ENCODE data around the gene TBCD. TPM values are rescaled to one million over a fixed set of nuclear protein-coding genes. Genes with fewer than 3 reads are reported as not detected.

The TBCD gene
- total and polyA plus RNA-seq, 2 donors, result 140 to 292 TPM

- H3K4me1 ChIP-seq (ENCODE audit: control insufficient read depth in 2 of 2, insufficient read depth in 2 of 2, low read length in 2 of 2), result peaks cover 0 to 3% of the 10 kb centered on the region in 2 donors
- no peaks in the 10 kb centered on the region for H3K27me3 ChIP-seq (ENCODE audit: control insufficient read depth in 2 of 2, insufficient read depth in 1 of 2, low read length in 1 of 2)
- no peak overlapping the region for H3K4me3 ChIP-seq (ENCODE audit: low read length in 2 of 2)
- WGBS, result 96% methylated on average over 25 of the region's 25 CpGs
- H3K27ac ChIP-seq (ENCODE audit: low read depth in 1 of 2, low read length in 1 of 2), result no peak overlapping the region
- peaks cover 0 to 3% of the 10 kb centered on the region in 2 donors for H3K9me3 ChIP-seq (ENCODE audit: control insufficient read depth in 2 of 2, insufficient read depth in 1 of 2, low read length in 1 of 2)
- H3K36me3 ChIP-seq (ENCODE audit: control insufficient read depth in 2 of 2, insufficient read depth in 2 of 2, low read length in 1 of 2), result peaks cover 78 to 92% of the 10 kb centered on the region in 2 donors
- no peak for DNase-seq (ENCODE audit: low read depth in 6 of 9, low spot score in 9 of 9)
Measured at GRCh38 chr17:82923366-82924113, 171.7 kb downstream of the TBCD start.

GRCh38 chr17:82924214-82924613, 172.3 kb downstream of the TBCD start:
- H3K4me1 ChIP-seq (ENCODE audit: control insufficient read depth in 2 of 2, insufficient read depth in 2 of 2, low read length in 2 of 2), result peaks cover 0 to 3% of the 10 kb centered on the region in 2 donors
- H3K27ac ChIP-seq (ENCODE audit: low read depth in 1 of 2, low read length in 1 of 2), result no peak overlapping the region
- peaks cover 0 to 3% of the 10 kb centered on the region in 2 donors for H3K9me3 ChIP-seq (ENCODE audit: control insufficient read depth in 2 of 2, insufficient read depth in 1 of 2, low read length in 1 of 2)
- 98% methylated on average over 13 of the region's 13 CpGs for WGBS
- no peak overlapping the region for H3K4me3 ChIP-seq (ENCODE audit: low read length in 2 of 2)
- peaks cover 83 to 92% of the 10 kb centered on the region in 2 donors for H3K36me3 ChIP-seq (ENCODE audit: control insufficient read depth in 2 of 2, insufficient read depth in 2 of 2, low read length in 1 of 2)
- no peak for DNase-seq (ENCODE audit: low read depth in 6 of 9, low spot score in 9 of 9)
- H3K27me3 ChIP-seq (ENCODE audit: control insufficient read depth in 2 of 2, insufficient read depth in 1 of 2, low read length in 1 of 2), result no peaks in the 10 kb centered on the region

- Histone ChIP-seq H3K4me3 (ENCODE audit: low read length in 2 of 2) (no peak overlapping the region), H3K9me3 (ENCODE audit: control insufficient read depth in 2 of 2, insufficient read depth in 1 of 2, low read length in 1 of 2) (peaks cover 0 to 3% of the 10 kb centered on the region in 2 donors), H3K27me3 (ENCODE audit: control insufficient read depth in 2 of 2, insufficient read depth in 1 of 2, low read length in 1 of 2) (no peaks in the 10 kb centered on the region), H3K36me3 (ENCODE audit: control insufficient read depth in 2 of 2, insufficient read depth in 2 of 2, low read length in 1 of 2) (peaks cover 85 to 92% of the 10 kb centered on the region in 2 donors), H3K4me1 (ENCODE audit: control insufficient read depth in 2 of 2, insufficient read depth in 2 of 2, low read length in 2 of 2) (peaks cover 0 to 3% of the 10 kb centered on the region in 2 donors), H3K27ac (ENCODE audit: low read depth in 1 of 2, low read length in 1 of 2) (no peak overlapping the region)
- DNase-seq (ENCODE audit: low read depth in 6 of 9, low spot score in 9 of 9), result no peak
- WGBS, result 98% methylated on average over 19 of the region's 19 CpGs
Measured at GRCh38 chr17:82924812-82925211, 172.9 kb downstream of the TBCD start.

GRCh38 chr17:82925336-82925735, 173.5 kb downstream of the TBCD start:
- no peak for DNase-seq (ENCODE audit: low read depth in 6 of 9, low spot score in 9 of 9)
- Histone ChIP-seq H3K27ac (ENCODE audit: low read depth in 1 of 2, low read length in 1 of 2) (no peak overlapping the region), H3K27me3 (ENCODE audit: control insufficient read depth in 2 of 2, insufficient read depth in 1 of 2, low read length in 1 of 2) (no peaks in the 10 kb centered on the region), H3K9me3 (ENCODE audit: control insufficient read depth in 2 of 2, insufficient read depth in 1 of 2, low read length in 1 of 2) (peaks cover 0 to 3% of the 10 kb centered on the region in 2 donors), H3K4me3 (ENCODE audit: low read length in 2 of 2) (no peak overlapping the region), H3K36me3 (ENCODE audit: control insufficient read depth in 2 of 2, insufficient read depth in 2 of 2, low read length in 1 of 2) (peaks cover 85 to 92% of the 10 kb centered on the region in 2 donors), H3K4me1 (ENCODE audit: control insufficient read depth in 2 of 2, insufficient read depth in 2 of 2, low read length in 2 of 2) (peaks cover 0 to 3% of the 10 kb centered on the region in 2 donors)
- WGBS, result 95% methylated on average over 18 of the region's 18 CpGs

- no peak for DNase-seq (ENCODE audit: low read depth in 6 of 9, low spot score in 9 of 9)
- H3K36me3 ChIP-seq (ENCODE audit: control insufficient read depth in 2 of 2, insufficient read depth in 2 of 2, low read length in 1 of 2), result peaks cover 90 to 93% of the 10 kb centered on the region in 2 donors
- H3K27me3 ChIP-seq (ENCODE audit: control insufficient read depth in 2 of 2, insufficient read depth in 1 of 2, low read length in 1 of 2), result no peaks in the 10 kb centered on the region
- no peak overlapping the region for H3K4me3 ChIP-seq (ENCODE audit: low read length in 2 of 2)
- no peak overlapping the region for H3K27ac ChIP-seq (ENCODE audit: low read depth in 1 of 2, low read length in 1 of 2)
- 99% methylated on average over 12 of the region's 12 CpGs for WGBS
- H3K4me1 ChIP-seq (ENCODE audit: control insufficient read depth in 2 of 2, insufficient read depth in 2 of 2, low read length in 2 of 2), result peaks cover 0 to 3% of the 10 kb centered on the region in 2 donors
- peaks cover 0 to 3% of the 10 kb centered on the region in 2 donors for H3K9me3 ChIP-seq (ENCODE audit: control insufficient read depth in 2 of 2, insufficient read depth in 1 of 2, low read length in 1 of 2)
Measured at GRCh38 chr17:82926081-82926480, 174.2 kb downstream of the TBCD start.

GRCh38 chr17:82926716-82927115, 174.9 kb downstream of the TBCD start:
- 98% methylated on average over 18 of the region's 18 CpGs for WGBS
- Histone ChIP-seq H3K4me3 (ENCODE audit: low read length in 2 of 2) (no peak overlapping the region), H3K27me3 (ENCODE audit: control insufficient read depth in 2 of 2, insufficient read depth in 1 of 2, low read length in 1 of 2) (no peaks in the 10 kb centered on the region), H3K36me3 (ENCODE audit: control insufficient read depth in 2 of 2, insufficient read depth in 2 of 2, low read length in 1 of 2) (peaks cover 90 to 93% of the 10 kb centered on the region in 2 donors), H3K4me1 (ENCODE audit: control insufficient read depth in 2 of 2, insufficient read depth in 2 of 2, low read length in 2 of 2) (peaks cover 0 to 3% of the 10 kb centered on the region in 2 donors), H3K27ac (ENCODE audit: low read depth in 1 of 2, low read length in 1 of 2) (no peak overlapping the region), H3K9me3 (ENCODE audit: control insufficient read depth in 2 of 2, insufficient read depth in 1 of 2, low read length in 1 of 2) (peaks cover 0 to 3% of the 10 kb centered on the region in 2 donors)
- no peak for DNase-seq (ENCODE audit: low read depth in 6 of 9, low spot score in 9 of 9)

GRCh38 chr17:82927311-82927660, 175.4 kb downstream of the TBCD start:
- H3K4me3 ChIP-seq (ENCODE audit: low read length in 2 of 2), result no peak overlapping the region
- H3K27ac ChIP-seq (ENCODE audit: low read depth in 1 of 2, low read length in 1 of 2), result no peak overlapping the region
- 93% methylated on average over 17 of the region's 17 CpGs for WGBS
- H3K27me3 ChIP-seq (ENCODE audit: control insufficient read depth in 2 of 2, insufficient read depth in 1 of 2, low read length in 1 of 2), result no peaks in the 10 kb centered on the region
- H3K36me3 ChIP-seq (ENCODE audit: control insufficient read depth in 2 of 2, insufficient read depth in 2 of 2, low read length in 1 of 2), result peaks cover 91 to 93% of the 10 kb centered on the region in 2 donors
- H3K4me1 ChIP-seq (ENCODE audit: control insufficient read depth in 2 of 2, insufficient read depth in 2 of 2, low read length in 2 of 2), result peaks cover 0 to 3% of the 10 kb centered on the region in 2 donors
- no peak for DNase-seq (ENCODE audit: low read depth in 6 of 9, low spot score in 9 of 9)
- peaks cover 0 to 3% of the 10 kb centered on the region in 2 donors for H3K9me3 ChIP-seq (ENCODE audit: control insufficient read depth in 2 of 2, insufficient read depth in 1 of 2, low read length in 1 of 2)

GRCh38 chr17:82927661-82928601, 176.1 kb downstream of the TBCD start:
- no peak for DNase-seq (ENCODE audit: low read depth in 6 of 9, low spot score in 9 of 9)
- H3K36me3 ChIP-seq (ENCODE audit: control insufficient read depth in 2 of 2, insufficient read depth in 2 of 2, low read length in 1 of 2), result peaks cover 92 to 93% of the 10 kb centered on the region in 2 donors
- no peak overlapping the region for H3K27ac ChIP-seq (ENCODE audit: low read depth in 1 of 2, low read length in 1 of 2)
- H3K4me1 ChIP-seq (ENCODE audit: control insufficient read depth in 2 of 2, insufficient read depth in 2 of 2, low read length in 2 of 2), result peaks cover 0 to 3% of the 10 kb centered on the region in 2 donors
- 94% methylated on average over 34 of the region's 34 CpGs for WGBS
- no peak overlapping the region for H3K4me3 ChIP-seq (ENCODE audit: low read length in 2 of 2)
- H3K9me3 ChIP-seq (ENCODE audit: control insufficient read depth in 2 of 2, insufficient read depth in 1 of 2, low read length in 1 of 2), result no peaks in the 10 kb centered on the region
- H3K27me3 ChIP-seq (ENCODE audit: control insufficient read depth in 2 of 2, insufficient read depth in 1 of 2, low read length in 1 of 2), result no peaks in the 10 kb centered on the region
